Panc1 (cell line): Measurements from ENCODE around the gene DHCR24. TPM values are rescaled to one million over a fixed set of nuclear protein-coding genes. Genes with fewer than 3 reads are reported as not detected.

Experiments used
- ATAC-seq: fragments of 200-7000 bp; cut with Tn5 transposase; 2 replicates; pipeline ENCODE4 v1.9.1; 2020; ENCODE audit warnings: mild to moderate bottlenecking, moderate library complexity
- BruUV-seq: library from RNA; stranded (reverse); fragments of 400-500 nt; replicated peaks from 2 replicates; lab custom pipeline; 2021; lab: Mats Ljungman, UMichigan
- CTCF ChIA-PET: fragments of 300-600 bp; sonication (Branson Sonifier 250); formaldehyde crosslinking; loops from one replicate; lab custom pipeline; 2022; ENCODE audit warnings: antibody characterized with exemption; lab: Charles Lee
- POLR2A ChIA-PET: fragments of 300-600 bp; sonication (Branson Sonifier 250); formaldehyde crosslinking; loops from one replicate; lab custom pipeline; 2022; ENCODE audit warnings: antibody characterized with exemption; lab: Charles Lee
- DNase-seq: peaks from one replicate; pipeline ENCODE4 v3.0.0-alpha.2; 2010; ENCODE audit warnings: low read depth, low spot score
- H3K27ac ChIP-seq: 2 replicates; pipeline ENCODE4 v1.5.1; 2011; ENCODE audit warnings: mild to moderate bottlenecking, low read length, inconsistent platforms
- H3K27me3 ChIP-seq: fragments of 200-500 bp; sonication (Bioruptor generic); 2 replicates; pipeline ENCODE4 v1.6.0; 2014; ENCODE audit warnings: low read length, inconsistent platforms; ENCODE audit not compliant: control insufficient read depth, insufficient read depth
- H3K36me3 ChIP-seq: fragments of 200-500 bp; sonication (Bioruptor generic); 2 replicates; pipeline ENCODE4 v1.5.1; 2014; ENCODE audit warnings: inconsistent platforms, mild to moderate bottlenecking, low read length, moderate library complexity; ENCODE audit not compliant: control insufficient read depth, insufficient read depth
- H3K4me1 ChIP-seq: 2 replicates; pipeline ENCODE4 v1.5.1; 2011; ENCODE audit warnings: inconsistent platforms, mild to moderate bottlenecking, low read length, moderate library complexity; ENCODE audit not compliant: control insufficient read depth, insufficient read depth
- H3K4me3 ChIP-seq, 2 experiments: 2 replicates each; pipeline ENCODE4 v1.5.1; 2011 to 2012; ENCODE audit warnings: low read depth in 2 of 2, low read length in 2 of 2, mild to moderate bottlenecking in 2 of 2, inconsistent platforms in 1 of 2, moderate library complexity in 1 of 2
- H3K9me3 ChIP-seq: fragments of 200-500 bp; sonication (Bioruptor generic); 2 replicates; pipeline ENCODE4 v1.5.1; 2014; ENCODE audit warnings: low read depth, mild to moderate bottlenecking, inconsistent platforms, low read length, moderate library complexity; ENCODE audit not compliant: control insufficient read depth, insufficient read depth
- POLR2AphosphoS5 ChIP-seq: IDR thresholded peaks from 2 replicates; pipeline ENCODE4 v1.6.1; 2012; ENCODE audit warnings: mild to moderate bottlenecking, low read depth, low read length, moderate library complexity
- SIN3A ChIP-seq: IDR thresholded peaks from 2 replicates; pipeline ENCODE4 v1.6.1; 2012; ENCODE audit warnings: low read depth, mild to moderate bottlenecking, low read length, moderate library complexity, borderline replicate concordance; ENCODE audit not compliant: insufficient read depth
- TCF7L2 ChIP-seq: IDR thresholded peaks from 2 replicates; pipeline ENCODE4 v1.6.1; 2011; ENCODE audit warnings: mild to moderate bottlenecking, low read depth, low read length, inconsistent platforms
- in situ Hi-C: cut with HindIII; loops from 2 replicates; pipeline ENCODE4 v1.10.0; 2016; ENCODE audit warnings: low sequenced_read_pairs, low pct_unique_long_range_greater_than_20kb
- intact Hi-C: fragments of 100-400 bp; cut with micrococcal nuclease; formaldehyde crosslinking; loops from one replicate; pipeline ENCODE4 v1.10.0; 2022; ENCODE audit not compliant: unreplicated experiment
- total RNA-seq: library from RNA; stranded (reverse); gene quantifications from one replicate; pipeline ENCODE4 v1.2.1, GENCODE V29; 2021; ENCODE audit not compliant: unreplicated experiment
- TF ChIP-seq, protein P1 (sequence below): fragments of 450-650 bp; IDR thresholded peaks from 2 replicates; pipeline ENCODE4 v1.5.1; 2017; ENCODE audit warnings: mild to moderate bottlenecking
- TF ChIP-seq, protein P2 (sequence below), 2 experiments: IDR thresholded peaks; 2 replicates each; pipeline ENCODE4 v1.6.1; 2011 to 2012; ENCODE audit warnings: low read depth in 2 of 2, control low read depth in 1 of 2, low read length in 1 of 2, mild to moderate bottlenecking in 1 of 2, moderate library complexity in 1 of 2; ENCODE audit not compliant: insufficient read depth in 1 of 2

DHCR24 gene
- total RNA-seq, 1 experiment from 2014 or later: 313 TPM

DNA sequence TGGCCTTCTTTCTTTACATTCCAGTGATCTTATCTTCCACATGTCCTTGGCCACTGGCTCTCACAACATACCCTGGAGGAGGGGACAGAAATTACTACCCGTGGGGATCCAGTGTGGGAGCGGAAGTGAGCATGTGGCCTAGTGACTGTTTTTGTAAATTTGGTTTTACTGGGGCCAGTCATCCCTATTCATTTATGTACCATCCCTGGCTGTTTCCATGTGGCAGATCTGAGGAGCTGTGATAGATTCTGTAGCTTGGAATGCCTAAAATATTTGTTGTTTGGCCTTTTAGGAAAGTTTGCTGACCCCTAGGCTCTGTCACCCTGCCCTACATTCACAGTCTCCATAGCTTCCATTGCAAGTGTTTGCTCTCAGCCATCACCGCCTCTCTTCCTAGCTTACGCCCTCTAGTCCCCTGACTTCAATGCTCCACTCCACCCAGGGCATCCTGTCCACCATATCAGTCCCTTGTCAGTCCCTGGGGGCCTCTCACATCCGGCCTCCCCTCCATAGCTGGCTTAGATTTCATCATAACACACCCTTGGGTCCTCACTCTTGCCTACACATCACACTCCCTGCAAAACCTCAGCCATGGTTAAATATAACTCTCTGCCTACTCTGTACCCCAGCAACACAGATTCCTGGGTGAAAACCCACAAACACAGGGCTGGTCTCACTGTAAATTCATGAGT is 25.8 kb downstream of the DHCR24 start:
- intact Hi-C loops (no loop called here), in situ Hi-C loops (no loop called here)
- Histone ChIP-seq H3K27me3 (no peaks in the 10 kb centered on the region), H3K9me3 (no peaks in the 10 kb centered on the region), H3K36me3 (peaks cover 7% of the 10 kb centered on the region; the same call in 1 of the 2 replicates), H3K4me3 (no peak overlapping the region), H3K4me1 (no peaks in the 10 kb centered on the region), H3K27ac (no peak overlapping the region)
- no peak for ATAC-seq
- ChIA-PET CTCF (no interaction called here), POLR2A (interaction anchor here (0.6 kb wide), 2 partner anchors 202 to 395 kb away, joined by 4 to 10 read pairs; no protein-coding TSS in a partner anchor)
- BruUV-seq: no TSS peak
- TF ChIP-seq, protein P1, sequence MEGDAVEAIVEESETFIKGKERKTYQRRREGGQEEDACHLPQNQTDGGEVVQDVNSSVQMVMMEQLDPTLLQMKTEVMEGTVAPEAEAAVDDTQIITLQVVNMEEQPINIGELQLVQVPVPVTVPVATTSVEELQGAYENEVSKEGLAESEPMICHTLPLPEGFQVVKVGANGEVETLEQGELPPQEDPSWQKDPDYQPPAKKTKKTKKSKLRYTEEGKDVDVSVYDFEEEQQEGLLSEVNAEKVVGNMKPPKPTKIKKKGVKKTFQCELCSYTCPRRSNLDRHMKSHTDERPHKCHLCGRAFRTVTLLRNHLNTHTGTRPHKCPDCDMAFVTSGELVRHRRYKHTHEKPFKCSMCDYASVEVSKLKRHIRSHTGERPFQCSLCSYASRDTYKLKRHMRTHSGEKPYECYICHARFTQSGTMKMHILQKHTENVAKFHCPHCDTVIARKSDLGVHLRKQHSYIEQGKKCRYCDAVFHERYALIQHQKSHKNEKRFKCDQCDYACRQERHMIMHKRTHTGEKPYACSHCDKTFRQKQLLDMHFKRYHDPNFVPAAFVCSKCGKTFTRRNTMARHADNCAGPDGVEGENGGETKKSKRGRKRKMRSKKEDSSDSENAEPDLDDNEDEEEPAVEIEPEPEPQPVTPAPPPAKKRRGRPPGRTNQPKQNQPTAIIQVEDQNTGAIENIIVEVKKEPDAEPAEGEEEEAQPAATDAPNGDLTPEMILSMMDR: no peak
- TF ChIP-seq SIN3A (no peak), TCF7L2 (no peak), POLR2AphosphoS5 (no peak)
- TF ChIP-seq, protein P2, sequence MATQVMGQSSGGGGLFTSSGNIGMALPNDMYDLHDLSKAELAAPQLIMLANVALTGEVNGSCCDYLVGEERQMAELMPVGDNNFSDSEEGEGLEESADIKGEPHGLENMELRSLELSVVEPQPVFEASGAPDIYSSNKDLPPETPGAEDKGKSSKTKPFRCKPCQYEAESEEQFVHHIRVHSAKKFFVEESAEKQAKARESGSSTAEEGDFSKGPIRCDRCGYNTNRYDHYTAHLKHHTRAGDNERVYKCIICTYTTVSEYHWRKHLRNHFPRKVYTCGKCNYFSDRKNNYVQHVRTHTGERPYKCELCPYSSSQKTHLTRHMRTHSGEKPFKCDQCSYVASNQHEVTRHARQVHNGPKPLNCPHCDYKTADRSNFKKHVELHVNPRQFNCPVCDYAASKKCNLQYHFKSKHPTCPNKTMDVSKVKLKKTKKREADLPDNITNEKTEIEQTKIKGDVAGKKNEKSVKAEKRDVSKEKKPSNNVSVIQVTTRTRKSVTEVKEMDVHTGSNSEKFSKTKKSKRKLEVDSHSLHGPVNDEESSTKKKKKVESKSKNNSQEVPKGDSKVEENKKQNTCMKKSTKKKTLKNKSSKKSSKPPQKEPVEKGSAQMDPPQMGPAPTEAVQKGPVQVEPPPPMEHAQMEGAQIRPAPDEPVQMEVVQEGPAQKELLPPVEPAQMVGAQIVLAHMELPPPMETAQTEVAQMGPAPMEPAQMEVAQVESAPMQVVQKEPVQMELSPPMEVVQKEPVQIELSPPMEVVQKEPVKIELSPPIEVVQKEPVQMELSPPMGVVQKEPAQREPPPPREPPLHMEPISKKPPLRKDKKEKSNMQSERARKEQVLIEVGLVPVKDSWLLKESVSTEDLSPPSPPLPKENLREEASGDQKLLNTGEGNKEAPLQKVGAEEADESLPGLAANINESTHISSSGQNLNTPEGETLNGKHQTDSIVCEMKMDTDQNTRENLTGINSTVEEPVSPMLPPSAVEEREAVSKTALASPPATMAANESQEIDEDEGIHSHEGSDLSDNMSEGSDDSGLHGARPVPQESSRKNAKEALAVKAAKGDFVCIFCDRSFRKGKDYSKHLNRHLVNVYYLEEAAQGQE (IDR thresholded peaks at IDR 0.05; ENCODE audit: insufficient read depth in 1 of 2, low read depth in 2 of 2, low read length in 1 of 2): no peak
- DNase-seq: no peak

DNA sequence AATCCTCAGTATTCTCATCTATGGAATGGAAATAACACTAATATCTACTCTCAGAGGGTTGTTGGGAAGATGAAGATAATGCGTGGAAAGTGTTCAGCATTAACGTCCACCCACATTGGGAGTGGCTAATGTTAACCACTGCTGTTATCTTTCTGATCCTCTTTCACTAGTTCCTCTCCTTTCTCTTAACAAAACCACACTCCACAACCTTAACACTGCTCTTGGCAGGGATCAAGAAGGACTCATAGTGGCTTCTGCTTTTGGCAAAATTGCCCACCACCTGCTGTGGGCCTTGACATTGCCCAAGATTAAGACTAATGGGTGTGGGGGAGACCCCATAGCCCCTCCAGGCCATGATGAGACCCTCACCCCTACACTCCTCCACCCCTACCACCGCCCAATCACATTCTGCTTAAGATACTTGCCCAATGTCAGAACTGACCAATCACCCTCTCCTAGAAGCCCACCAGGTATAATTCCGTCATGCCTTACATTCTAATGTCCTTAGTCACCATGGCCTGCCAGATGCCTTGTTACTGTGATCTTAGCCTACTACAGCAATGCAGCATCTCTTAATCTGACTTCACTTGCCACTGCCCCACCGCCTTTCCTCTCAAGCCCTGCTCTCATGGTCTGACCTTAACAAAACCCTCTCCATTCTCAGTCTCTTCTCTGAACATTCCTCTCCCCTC is 27.1 kb downstream of the DHCR24 start:
- ATAC-seq (no peak), DNase-seq (no peak)
- CTCF ChIA-PET: no interaction called here
- no peak overlapping the region for H3K4me3 ChIP-seq
- no TSS peak for BruUV-seq
- no peaks in the 10 kb centered on the region for H3K9me3 ChIP-seq
- in situ Hi-C loops: no loop called here
- intact Hi-C loops: no loop called here
- H3K4me1 ChIP-seq: no peaks in the 10 kb centered on the region
- POLR2A ChIA-PET: no interaction called here
- H3K36me3 ChIP-seq: peaks cover 5% of the 10 kb centered on the region; the same call in 1 of the 2 replicates
- H3K27me3 ChIP-seq: no peaks in the 10 kb centered on the region
- H3K27ac ChIP-seq: no peak overlapping the region
- TF ChIP-seq SIN3A: no peak
- no peak for TF ChIP-seq POLR2AphosphoS5
- TF ChIP-seq, protein P2 (IDR thresholded peaks at IDR 0.05; ENCODE audit: insufficient read depth in 1 of 2, low read depth in 2 of 2, low read length in 1 of 2): no peak
- TF ChIP-seq, protein P1: no peak
- TF ChIP-seq TCF7L2: no peak
